GM20431 (cell line): Measurements from ENCODE around the gene CACNA1C.

Source experiments
- in situ Hi-C: fragments of 300-500 bp; cut with MseI, MboI; formaldehyde crosslinking; loops from one replicate; pipeline ENCODE4 v1.15.0; 2020; ENCODE audit warnings: low sequenced_read_pairs; ENCODE audit not compliant: unreplicated experiment

Gene CACNA1C

DNA sequence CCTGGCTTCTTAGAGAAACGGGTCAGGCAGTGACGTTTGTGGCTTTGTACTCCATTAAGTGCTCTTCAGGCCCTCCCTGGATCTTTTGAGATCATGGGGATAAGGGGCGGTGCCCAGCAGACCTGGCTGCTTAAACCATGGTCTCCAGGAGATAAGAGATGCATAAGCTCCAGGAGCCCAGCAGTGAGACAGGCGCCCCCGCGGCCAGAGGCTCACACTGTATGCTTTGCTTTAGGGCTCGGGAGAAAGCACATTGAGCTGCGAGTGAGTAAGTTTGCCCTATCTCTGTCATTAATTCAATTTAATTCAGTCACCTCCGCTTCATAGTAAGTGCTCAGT is 359.5 kb downstream of the CACNA1C start:
- in situ Hi-C loops, result no loop called here

DNA sequence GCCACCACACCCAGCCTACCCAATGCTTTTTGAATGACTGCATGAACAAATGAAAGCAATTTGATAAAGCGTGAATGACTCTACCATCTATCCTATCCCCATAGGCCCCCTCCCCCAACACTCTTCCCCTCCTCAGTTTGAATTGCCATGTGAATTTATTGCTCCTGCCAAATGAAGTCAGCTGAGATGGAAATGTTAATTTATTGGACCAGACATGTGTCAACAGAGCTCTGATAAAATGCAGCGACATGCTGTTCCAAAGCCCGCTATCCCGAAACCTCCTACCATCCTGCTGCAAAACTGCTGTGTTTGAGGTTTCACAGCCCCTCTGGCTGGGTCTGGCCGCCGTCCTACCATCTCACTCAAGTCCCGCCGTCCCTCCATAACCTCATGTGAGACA is 360.5 kb downstream of the CACNA1C start:
- in situ Hi-C loops, result no loop called here

DNA sequence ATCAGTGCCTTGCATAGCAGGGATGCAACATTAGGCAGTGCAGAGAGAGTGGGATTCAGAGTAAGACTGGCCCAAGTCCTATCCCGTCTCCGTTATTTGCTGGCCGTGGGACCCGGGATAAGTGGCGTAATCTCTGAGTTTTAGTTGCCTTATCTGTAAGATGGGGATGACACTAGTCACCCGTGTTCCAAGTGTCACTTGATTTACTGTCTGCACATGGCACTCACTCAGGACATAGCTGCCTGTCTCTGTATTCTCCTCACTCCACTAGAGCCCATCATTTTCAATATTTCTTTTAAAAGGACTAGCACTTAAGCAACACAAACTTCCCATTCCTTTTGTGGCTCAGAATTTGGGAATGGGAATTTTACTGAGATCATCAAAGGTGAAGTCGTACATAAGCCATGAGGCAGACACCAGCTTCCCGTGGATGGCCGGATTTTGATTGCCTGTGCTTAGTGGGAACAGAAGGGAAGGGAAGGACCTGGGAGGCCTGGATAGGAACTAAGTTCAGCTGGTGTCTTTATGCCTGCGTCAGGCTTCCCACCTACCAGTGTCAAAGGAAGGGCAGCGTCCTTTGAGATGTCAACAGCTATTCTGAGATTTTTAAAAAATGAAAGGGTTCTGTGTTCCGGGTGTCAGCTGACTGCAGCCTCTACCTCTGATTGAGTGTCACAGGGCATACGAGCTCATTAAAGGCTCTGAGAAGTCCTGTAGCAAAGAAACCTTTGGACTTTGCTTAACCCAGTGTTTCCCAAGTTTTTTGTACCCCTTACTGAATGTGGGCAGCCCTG is 361.4 kb downstream of the CACNA1C start:
- in situ Hi-C loops, result no loop called here

DNA sequence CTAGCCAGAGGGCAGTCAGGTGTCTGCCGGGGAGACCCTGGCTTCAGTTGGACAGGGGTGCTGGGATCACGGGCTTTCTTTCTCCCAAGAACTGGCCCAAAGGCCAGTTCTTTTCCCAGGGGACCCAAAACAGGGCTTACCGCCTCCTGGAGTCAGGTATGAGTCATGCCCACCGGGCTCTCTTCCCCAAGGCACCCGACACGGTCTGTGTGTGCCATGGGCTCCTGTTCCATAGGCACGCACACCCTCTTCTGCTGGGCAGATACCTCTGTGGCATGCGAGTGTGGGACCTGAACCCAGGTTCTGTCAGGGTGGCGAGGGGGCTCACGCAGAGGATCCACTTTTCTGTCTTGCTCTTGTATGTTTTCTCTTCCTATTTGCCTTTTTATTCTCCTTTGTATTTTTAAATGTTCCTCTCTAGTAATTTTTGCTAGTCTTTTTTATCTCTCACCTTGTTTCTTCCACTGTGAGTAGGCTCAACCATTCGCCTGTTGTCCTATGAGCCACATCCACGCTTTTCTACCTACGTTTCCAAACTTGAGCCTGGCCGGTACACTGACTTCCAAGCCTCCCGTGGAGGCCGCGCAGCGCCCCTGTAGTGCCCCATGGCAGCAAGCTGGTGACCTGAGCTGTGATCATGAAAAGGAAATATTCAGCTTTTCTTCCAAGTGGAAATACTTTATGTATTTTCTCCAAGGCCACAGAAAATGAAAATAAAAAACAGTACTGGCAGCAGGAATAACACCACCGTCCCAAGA is 362.2 kb downstream of the CACNA1C start:
- in situ Hi-C loops, result no loop called here

- in situ Hi-C loops, result no loop called here
Observed at GRCh38 chr12:2415568-2415944, 362.8 kb downstream of the CACNA1C start.

GRCh38 chr12:2416158-2416557 is 363.4 kb downstream of the CACNA1C start:
- in situ Hi-C loops, result no loop called here

- in situ Hi-C loops, result no loop called here
Observed at GRCh38 chr12:2417481-2418160, 364.8 kb downstream of the CACNA1C start.

- in situ Hi-C loops, result no loop called here
Observed at GRCh38 chr12:2418579-2418978, 365.8 kb downstream of the CACNA1C start.

DNA sequence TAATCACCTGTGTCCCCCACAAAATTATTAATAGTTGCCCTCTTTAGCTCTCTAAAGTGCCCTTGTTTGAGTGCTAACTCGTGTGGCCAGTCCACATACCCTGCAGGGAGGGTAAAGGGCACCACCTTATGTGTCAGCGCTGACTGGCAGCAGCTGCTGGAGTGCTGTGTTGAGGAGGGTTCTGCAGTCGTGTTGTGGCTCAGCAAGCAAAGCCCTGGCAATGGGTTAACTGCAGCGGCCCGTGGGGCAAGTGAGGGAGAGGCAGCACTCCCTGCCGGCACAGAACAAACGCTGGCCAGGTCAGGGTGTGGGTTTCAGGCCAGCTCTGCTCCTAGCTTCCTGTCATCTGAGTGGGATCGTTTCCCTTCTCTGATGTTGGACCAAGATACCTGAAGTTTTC is 369.8 kb downstream of the CACNA1C start:
- in situ Hi-C loops, result no loop called here

GRCh38 chr12:2429032-2429431 is 376.2 kb downstream of the CACNA1C start:
- in situ Hi-C loops, result no loop called here

- in situ Hi-C loops, result no loop called here
Observed at GRCh38 chr12:2431810-2432209, 379.0 kb downstream of the CACNA1C start.

GRCh38 chr12:2432856-2433255 is 380.1 kb downstream of the CACNA1C start:
- in situ Hi-C loops, result no loop called here

- in situ Hi-C loops, result no loop called here
Observed at GRCh38 chr12:2435511-2435910, 382.7 kb downstream of the CACNA1C start.

DNA sequence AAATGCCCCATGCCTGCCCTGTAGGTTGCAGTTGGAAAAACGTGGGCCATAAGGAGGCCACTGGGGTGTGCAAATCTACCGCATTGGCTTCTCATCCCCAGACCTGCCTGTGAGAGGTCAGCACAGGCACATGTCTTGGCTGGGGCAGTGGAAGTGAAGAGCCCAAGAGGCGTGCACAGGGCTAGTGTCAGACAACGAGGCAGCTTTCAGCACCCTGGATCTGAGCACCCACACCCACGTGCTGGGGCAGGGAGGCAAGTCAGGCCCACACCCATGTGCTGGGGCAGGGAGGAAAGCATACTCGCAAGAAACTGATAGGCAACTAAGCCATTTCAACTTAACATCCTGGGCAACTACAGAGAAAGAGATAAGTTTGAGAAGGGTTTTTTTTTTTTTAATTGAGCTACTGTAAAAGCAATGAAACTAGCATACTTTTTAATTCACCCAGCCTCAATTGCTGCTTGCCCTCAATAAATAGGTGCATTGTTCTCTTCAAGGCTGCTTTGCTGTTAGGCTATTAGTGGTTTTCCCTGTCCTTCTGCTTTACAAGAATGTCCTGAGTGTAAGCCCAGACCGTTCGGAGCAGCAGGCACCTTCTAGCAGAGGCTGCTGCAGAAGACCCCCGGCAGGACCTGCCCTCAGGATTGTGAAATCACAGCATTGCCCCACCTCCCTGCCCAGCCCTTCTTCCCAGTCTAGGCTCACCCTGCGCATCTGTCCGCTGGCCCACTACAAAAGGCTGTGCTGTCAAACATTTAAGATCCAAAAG is 386.7 kb downstream of the CACNA1C start:
- in situ Hi-C loops, result no loop called here

DNA sequence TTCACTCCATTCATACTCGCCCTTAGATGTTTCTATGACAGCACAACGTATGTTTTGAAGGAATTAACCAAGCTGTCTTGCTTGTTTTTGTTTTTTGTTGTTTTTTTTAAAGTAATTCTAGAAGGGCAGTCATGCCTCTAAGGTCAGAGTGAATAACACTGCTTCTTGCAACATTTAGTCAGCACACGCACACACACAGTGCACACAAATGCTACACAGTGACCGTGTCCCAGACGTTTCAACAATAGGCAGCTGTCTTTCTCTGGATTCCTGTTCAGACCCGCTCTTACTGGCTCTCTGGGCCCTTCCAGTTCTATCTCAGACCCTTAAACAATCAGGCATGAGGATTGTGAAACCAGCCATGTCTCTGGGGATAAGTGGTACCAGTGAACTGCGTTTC is 391.0 kb downstream of the CACNA1C start:
- in situ Hi-C loops, result no loop called here

- in situ Hi-C loops, result no loop called here
Observed at GRCh38 chr12:2445968-2446367, 393.2 kb downstream of the CACNA1C start.

GRCh38 chr12:2447861-2448260 is 395.1 kb downstream of the CACNA1C start:
- in situ Hi-C loops, result no loop called here

GRCh38 chr12:2449586-2449985 is 396.8 kb downstream of the CACNA1C start:
- in situ Hi-C loops, result no loop called here

GRCh38 chr12:2450553-2450952 is 397.8 kb downstream of the CACNA1C start:
- in situ Hi-C loops, result no loop called here

DNA sequence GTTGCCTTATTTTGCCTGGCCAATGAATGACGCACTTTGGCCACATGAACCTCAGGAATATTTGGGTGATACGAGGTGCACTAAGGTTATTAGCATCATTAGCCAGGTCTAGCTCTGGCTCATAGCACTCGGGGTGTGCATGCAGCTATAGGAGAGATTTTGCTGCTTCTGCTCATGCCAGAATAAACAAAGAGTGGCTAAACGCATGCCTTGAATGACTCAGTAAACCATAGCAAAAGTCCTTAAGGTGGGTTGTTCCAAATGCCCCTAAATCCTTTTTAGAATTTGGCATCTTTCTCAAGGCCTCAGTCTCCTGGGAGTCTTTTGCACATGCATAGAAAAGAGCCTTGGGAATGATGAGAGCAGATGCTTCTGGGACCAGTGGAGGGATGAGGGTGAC is 398.2 kb downstream of the CACNA1C start:
- in situ Hi-C loops, result no loop called here
